Nucleus accumbens (tissue), 56 donors: ENCODE data around the gene DCLK1.

Source experiments
- DNase-seq, 56 donors: peaks; one replicate each; lab custom pipeline; 2025; lab: John Stamatoyannopoulos, UW

DCLK1 gene

DNA sequence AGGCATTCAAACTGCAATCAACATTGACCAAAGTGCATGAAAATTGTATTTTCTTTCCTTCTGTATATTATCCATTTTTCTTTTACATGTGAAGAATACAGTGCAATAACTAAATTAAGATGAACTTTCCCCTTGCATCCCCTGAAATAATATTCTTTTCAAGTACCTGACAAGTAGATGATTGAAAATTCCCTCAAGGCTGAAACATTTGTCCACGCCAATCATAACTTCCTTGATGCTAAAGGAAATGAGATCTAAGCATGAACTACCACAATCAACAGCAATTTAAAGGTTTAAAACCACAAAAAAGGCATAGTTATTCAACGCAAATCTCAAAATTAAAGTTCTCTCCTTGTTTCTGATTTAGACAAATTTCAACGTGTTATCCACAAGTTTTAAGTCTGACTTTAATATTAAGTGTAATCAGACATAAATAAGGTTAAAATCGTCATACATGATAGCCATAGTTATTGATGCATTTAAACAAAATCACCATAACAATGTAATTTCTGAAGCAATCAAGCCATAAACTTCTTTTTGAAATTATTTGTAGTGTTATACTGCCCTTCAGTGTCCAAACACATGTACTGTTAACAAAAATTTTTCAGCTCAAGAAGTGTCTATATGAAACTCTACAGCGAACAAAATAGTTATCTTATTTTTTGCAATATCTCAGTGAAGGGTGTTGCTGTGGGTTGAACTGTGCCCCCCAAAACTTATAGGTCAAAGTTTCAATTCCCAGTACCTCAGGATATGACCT, 169.5 kb downstream of the DCLK1 start:
- DNase-seq = no peak

DNA sequence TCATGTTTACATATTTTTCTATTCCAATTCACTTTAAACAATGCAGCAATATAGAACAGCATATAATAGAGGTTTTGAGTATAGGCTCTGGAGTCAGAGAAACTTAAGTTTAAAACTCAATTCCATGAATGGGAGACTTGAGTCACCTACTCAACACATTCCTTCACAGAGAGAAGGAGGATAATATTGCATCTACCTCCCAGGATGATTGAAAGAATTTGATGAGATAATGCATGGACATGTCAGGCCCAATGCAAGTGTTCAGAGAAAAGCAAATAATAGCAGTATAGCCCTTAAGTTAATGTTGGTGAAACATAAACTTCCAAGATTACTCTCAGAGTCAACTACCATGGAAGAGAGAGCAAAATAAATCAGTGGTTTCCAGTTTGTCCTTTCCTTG, 170.2 kb downstream of the DCLK1 start:
- no peak for DNase-seq

DNA sequence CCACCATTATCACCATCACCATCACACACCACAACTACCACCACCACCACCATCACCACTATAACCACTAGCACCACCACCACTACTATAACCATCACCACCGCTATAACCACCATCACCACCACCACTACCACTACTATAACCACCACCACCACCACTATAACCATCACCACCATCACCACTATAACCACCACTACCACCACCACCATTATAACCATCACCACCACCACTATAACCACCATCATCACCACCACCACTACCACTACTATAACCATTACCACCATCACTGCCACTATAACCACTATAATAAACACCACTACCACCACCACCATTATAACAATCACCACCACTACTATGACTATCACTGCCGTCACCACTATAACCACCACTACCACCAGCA, 173.2 kb downstream of the DCLK1 start:
- no peak for DNase-seq

DNA sequence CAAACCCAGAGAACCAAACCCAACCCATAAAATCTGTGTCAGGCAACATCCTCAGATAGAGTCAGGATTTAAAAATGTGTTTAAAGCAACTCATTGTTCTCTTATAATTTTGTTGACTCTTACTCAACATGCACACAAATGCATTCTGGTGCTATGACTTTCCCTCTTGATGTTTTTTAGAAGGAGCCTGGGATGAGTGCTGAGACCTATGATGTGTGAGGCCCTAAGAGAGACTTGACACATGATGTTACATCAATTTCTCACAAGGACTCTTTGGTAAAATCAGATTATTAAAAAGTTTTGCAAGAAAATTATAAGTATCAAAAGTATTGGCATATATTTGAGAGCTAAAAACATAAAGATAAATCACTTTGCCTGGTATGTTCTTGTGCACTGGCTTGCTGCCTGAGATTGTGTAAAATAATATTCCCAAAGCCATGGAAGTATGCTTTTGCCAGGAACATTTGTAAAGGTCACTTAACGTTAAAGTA, 173.9 kb downstream of the DCLK1 start:
- no peak for DNase-seq

DNA sequence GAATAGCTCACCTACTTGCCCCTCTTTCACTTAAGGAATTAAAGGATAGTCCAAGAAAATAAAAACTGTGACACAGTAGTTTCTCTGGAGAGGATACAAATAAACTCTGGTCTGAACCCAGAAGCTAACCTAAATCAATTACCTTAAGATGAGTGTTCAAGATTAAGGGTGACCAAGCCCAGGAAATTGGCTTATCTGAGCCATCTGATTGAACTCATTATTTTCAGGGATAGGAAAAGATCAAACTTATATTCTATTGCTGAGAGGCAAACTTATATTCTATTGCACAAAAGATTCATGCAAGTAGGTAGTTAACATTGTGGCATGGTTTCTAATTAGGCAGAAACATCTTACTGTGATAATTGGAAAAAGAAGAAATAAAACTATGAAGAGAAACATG, 175.1 kb downstream of the DCLK1 start:
- DNase-seq = no peak

DNA sequence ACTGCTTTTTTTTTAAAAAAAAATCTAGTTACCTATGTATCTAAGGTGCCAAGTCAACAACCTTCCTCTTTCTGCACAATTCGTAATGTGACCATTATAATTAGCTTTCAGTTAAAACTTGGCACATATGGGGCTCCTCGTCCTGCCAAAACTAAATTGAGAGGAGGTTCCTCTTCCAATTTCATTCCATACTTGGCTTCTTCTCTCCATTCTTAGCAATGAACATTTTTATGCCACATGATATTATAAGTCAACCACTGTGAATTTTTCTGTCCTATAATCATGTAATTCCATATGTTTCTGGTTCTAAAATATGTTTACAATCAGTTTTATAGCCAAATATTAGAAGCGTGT, 177.0 kb downstream of the DCLK1 start:
- DNase-seq = no peak

DNA sequence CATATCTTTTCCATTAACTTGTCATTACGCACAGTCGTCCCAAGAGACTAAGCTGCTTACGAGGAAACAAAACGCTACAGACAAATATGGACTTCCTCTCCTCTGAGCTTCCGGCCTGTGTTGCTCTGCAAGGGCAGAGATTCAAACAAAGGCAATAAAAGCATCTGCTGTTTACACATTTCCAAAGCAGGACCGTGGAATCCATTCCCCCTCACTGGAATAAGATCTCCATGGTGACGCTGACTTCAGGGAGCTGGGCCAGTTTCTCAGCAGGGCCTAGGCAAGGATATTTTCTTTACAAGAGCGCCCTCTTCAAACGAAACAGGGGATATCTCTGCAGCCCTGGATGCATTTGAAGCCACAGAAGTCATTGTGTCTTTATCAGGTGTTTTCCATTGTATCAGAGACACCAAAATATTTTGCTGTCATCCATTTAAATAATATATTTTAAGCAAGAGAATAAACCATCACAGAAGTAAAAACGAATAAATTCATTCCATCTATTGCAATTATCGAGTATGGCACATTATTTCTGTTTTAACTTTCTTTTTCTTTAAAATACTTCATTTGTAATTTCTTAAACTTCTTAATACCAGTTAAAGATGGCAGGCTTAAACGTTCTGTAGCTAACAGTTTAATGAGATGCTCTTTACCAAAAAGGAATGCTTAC, 177.5 kb downstream of the DCLK1 start:
- DNase-seq = peak in 55 of 56 donors; percentile 9 to 90 (median 68)

DNA sequence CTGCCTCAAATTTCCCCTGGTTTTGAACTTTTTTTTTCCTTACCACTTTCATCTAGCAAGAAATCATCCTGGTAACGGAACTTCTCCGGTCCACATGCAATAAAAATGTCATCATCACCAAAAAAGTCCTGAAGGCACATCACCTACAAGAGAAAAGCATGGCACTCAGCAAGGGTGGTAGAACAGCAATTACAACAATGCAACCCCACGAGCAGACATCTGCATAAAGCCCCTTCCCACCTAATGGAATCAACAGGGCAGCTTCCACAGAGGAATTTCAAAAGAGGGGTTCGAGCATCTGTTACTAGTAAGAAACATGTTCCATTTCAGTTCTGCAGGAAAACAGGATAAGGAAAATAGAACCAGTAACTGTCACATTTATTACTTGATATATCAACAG, 183.9 kb downstream of the DCLK1 start:
- DNase-seq = no peak

DNA sequence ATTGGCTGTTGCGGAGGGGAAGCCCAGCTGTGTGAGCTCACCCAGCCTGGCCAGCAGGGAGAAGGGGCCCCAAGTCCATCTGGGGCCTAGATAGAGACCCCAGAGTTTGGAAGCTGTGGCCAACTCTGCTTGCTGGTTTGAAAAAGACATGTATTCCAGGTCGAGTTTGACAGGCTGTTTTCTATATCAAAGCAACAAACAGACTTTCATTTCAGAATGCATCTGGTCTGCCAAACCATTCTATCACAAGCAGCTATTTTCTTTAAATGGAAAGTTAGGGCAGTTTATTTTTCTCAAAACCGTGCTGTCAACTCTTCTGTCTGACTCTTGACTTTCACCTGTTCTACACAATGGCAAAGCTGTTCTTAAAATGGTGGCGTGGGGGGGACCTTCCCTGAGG, 185.8 kb downstream of the DCLK1 start:
- no peak for DNase-seq

DNA sequence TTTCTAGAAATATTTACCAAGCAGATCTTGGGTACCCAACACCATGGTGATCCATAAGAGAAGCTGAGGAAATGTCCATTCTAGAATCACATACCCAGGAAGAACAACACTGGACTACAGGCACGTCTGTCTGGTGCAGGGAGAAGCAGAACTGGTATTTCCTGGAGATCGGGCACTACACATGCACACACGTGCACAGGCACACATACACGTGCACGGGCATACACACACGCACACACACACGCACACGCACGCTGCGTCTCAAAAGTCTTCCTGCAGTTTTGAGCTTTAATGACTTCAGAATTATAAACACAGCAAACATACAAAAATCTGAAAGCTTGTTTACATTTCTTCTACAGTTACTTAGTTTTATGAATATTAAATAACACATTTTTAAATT, 189.8 kb downstream of the DCLK1 start:
- DNase-seq = no peak

DNA sequence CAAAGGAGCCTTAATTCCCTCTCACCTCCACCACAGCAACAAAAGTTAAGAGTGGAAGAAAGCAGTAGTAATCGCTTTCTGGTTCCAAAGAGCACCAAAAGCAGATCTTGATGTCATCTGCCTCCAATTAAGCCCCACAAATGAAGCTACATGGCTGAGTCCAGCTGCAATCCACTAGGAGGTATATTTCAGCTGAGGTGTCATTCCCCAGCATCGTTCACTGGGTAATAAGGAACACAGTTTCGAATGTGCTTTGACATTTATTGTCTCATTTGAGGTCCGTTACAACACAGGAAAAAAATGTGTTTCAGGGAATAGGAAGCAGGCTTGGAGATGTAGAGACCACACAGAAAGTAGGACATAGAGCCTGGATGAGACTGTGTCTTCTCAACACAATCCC, 190.4 kb downstream of the DCLK1 start:
- DNase-seq = no peak

DNA sequence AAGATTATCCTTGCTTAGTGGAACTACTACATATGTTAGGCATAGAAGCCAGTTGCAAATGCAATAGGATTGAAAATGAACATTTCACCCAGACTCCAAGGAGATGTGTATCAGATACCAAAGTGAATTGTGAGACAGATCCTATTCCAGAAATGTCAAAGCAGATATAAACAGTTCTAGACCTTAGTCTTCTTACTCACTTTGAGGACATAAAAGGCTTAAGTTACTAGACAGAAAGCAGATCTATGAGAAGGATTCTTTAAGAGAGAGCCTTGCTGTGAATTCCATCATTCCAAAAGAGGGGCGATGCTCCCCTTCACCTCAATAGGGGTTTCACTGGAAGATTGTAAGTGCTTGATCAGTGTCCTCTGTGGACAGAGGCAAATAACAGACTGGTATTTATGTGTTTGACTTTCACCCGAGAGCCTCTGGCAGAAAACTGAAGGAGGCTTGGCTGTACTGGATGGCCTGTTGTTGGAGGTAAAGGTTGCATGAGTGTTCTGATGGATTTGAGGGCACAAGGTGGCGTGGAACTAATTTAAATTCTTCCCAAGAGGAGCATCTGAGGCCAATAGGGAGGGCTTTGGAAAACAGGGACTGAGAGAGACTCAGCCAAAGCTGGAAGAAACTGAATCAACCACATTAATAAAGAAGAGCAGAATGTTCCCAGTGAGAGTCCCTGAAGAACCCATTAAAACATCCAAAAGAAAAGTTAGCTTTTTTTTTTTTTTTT, 194.8 kb downstream of the DCLK1 start:
- DNase-seq = no peak

DNA sequence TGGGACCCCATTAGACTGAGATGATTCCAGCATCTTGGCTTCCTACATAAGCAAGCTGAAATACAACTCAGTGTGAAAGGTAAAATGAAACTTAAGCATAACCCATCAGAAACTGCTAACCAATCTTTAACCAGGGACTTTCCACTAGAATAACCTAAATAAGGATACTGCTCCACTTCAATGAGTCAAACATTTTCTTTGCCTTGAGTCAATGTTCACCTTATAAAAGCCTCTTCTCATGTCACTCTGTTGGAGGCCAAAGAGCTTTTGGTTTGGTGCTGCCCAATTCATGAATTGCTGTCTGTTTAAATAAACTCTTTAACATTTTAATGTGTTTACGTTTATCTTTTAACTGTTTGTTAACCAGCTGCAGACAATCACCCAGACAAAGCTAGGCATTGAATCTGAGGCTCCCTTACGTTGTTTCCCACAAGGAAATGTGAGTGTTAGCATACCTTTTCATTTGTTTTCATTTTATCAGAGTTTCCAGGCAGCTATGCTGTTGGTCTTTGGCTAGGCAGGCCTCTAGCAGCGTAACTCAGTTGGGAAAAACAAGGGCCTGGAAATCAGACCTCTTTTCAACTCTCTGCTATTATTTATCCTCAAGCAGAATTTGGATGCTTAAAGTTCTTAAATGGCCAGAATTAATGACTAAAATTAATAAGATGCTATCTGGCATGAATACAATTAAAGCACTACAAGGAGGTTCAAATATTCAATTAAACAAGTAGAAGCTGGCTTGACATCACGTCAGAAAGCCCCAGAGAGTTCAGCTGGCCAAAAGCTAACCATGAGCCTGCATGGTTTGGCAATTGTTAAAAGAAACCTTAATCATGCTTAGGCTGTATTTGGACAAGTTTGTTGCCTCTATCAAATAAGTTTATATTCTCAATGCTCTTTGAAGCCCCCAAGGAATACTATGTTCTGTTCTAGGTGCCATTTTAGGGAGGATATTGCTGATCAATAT, 200.2 kb downstream of the DCLK1 start:
- no peak for DNase-seq

DNA sequence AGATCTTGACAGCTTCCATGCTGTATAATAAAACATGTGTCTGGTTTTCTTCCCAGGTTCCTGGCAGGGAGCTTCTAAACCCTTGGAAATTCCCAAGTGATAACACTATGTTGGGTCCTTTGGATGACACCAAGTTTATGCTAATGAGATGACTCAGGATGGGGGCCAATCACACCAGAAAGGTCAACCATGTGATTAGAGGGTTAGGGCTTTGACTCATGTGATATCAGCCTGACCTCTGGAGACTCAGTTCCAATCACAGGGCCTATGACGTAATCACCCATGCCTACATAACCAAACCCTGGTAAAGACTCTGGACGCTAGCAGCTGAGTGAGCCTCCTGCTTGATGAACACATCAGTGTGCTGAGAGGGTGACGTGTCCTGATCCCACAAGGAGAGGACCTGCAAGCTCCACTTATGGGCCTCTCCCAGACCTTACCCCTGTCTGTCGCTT, 203.6 kb downstream of the DCLK1 start:
- peak in 1 of 56 donors; percentile 32 for DNase-seq

DNA sequence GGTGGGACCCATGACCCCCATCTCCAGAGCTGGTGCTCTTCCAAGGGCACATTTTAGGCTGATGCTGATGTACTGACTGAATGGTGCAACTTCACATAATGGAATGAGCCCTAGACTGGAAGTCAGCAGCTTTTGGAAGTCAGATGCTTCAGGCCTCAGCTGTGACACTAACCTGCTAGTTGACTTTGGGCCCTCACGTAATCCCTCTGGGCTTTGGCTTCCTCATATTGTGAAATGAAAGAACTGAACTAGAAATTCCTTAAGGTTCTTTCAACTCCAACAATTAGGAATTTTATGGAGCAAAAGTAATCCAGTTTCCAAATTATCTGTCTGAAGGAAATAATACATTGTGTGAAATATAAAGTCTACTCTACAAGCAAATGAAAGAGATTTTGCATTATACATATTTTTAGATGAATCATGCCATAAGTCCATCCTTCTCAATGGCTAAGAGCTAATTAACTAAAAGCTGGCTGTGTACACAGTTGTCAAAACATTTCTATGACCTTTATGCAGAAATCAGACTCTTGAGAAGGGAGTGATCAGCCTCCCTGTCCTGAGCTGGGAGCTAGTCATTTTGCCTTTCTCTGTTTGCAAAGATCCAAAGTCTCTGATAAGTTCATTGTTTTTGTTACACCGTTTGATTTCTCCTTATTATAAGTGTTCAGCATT, 204.2 kb downstream of the DCLK1 start:
- DNase-seq = no peak

DNA sequence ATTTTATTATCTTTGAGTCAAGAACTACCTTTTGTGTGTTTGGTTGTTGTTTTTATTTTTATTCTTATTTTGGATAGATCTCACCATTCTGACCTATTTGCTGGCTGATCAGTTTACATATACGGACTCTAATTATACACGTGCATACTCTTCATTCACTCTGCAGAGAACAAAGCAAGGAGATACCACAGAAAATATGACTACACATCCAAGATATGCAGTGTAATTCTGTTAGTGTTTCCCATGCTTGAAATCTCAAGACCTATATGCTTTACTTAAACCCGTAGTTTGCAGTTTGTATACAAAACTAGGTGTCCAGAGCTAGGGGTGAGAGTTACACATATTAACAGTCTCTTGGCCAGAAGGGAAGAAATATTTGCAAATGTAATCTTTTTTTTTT, 205.5 kb downstream of the DCLK1 start:
- DNase-seq = no peak

DNA sequence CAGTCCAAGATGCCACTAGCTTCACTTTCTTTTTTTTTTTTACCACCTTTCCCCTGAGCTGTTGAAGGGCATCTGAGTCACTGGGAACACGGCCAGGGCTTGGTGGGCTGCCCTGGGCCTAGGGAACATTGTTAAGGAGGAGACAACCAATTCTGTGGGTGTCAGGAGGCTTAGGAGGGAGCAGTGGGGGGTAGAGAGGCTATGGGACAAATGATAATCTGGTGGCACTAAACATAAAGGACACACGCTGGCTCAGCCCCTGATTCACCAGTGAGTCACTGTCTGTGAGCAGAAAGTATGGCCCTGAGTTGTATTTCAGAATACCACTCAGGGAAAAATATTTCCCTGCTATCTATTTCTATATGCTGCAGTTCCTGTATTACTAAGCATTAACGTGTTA, 207.8 kb downstream of the DCLK1 start:
- DNase-seq = no peak

DNA sequence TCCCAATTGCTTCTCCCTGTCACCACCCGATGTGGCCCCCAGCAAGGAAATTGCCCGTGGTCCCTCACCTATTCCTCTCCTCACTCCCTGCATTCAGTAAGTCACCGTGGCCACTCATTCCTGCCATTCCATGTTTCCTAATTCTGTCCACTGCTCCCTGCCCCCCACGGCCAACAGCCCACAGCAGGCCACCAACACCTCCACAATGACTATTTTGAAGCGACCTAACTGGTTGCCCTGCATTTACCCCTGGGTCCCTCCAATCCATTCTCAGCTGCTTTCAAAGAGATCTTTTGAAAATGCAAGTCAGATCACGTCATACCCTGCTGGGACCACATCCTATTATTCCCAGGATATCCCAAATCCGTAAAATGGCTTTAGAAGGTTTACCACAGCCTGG, 210.4 kb downstream of the DCLK1 start:
- no peak for DNase-seq

DNA sequence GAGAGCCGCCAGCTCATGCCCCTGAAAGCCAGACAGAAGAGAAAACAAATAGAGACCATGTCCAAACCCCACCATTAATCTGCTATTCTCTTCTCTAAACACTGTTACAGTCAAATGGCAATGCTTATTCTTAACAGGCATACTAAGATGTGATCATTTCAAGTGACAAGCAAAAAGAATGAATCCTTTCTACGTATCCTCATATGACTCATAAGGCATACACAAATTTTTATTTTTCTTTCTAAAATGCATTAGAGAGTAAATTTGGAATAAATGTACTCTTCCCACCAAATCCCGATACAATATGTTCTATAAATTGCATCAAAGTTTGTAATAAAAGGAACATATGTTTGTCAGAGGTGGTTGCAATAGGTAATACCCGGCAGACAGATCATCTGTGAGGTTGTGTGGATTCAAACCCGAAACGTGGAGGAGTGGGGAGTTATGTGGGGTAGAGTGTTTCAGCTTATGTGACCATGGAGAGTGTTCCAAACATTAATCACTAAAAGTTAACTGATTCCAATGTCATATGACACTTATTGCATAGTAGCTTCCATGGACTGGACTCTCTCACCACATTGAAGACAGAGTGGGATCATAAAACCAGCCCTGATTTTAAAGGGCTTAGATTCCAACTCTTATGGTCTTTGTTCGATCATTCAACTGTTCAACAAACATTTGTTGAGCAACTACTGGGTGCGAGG, 213.1 kb downstream of the DCLK1 start:
- DNase-seq = no peak
